IMR-90 (cell line): ENCODE measurements around the gene PRKAG2. TPM values are rescaled to one million over a fixed set of nuclear protein-coding genes. Genes with fewer than 3 reads are reported as not detected.

Experiments used
- ATAC-seq: fragments of 200-7000 bp; cut with Tn5 transposase; 2 replicates; pipeline ENCODE4 v1.9.1; 2020; ENCODE audit warnings: low read depth, mild to moderate bottlenecking, moderate library complexity
- BruUV-seq: library from RNA; stranded (reverse); fragments of 400-500 nt; replicated peaks from 2 replicates; lab custom pipeline; 2021; lab: Mats Ljungman, UMichigan
- CTCF ChIA-PET: fragments of 300-600 bp; formaldehyde crosslinking; extraction: SDS; loops from one replicate; lab custom pipeline; 2021; ENCODE audit warnings: antibody characterized with exemption; lab: Yijun Ruan, JAX
- POLR2A ChIA-PET: fragments of 300-600 bp; sonication (Branson Sonifier 250); formaldehyde crosslinking; loops from one replicate; lab custom pipeline; 2022; ENCODE audit warnings: antibody characterized with exemption; ENCODE audit not compliant: unreplicated experiment; lab: Charles Lee
- DNase-seq: peaks from one replicate; pipeline ENCODE4 v3.0.0; 2013
- H2AFZ ChIP-seq: replicated peaks from 2 replicates; pipeline ENCODE3; 2013; ENCODE audit warnings: low read length, mild to moderate bottlenecking; ENCODE audit not compliant: poor library complexity
- H2AK5ac ChIP-seq: 2 replicates; pipeline ENCODE4 v1.6.1; 2013; ENCODE audit warnings: low read depth, low read length, inconsistent platforms
- H2AK9ac ChIP-seq: replicated peaks from 2 replicates; pipeline ENCODE3; 2013; ENCODE audit warnings: mild to moderate bottlenecking, low read depth, low read length, moderate library complexity; ENCODE audit not compliant: poor library complexity
- H2BK120ac ChIP-seq: 2 replicates; pipeline ENCODE4 v1.6.1; 2013; ENCODE audit warnings: low read depth, low read length, inconsistent platforms
- H2BK15ac ChIP-seq: 3 replicates; pipeline ENCODE4 v1.6.1; 2013; ENCODE audit warnings: low read depth, low read length, inconsistent platforms
- H2BK20ac ChIP-seq: 2 replicates; pipeline ENCODE4 v1.6.1; 2013; ENCODE audit warnings: low read depth, mild to moderate bottlenecking, inconsistent platforms, low read length, moderate library complexity
- H2BK5ac ChIP-seq: 2 replicates; pipeline ENCODE4 v1.6.1; 2013; ENCODE audit warnings: mild to moderate bottlenecking, low read depth, low read length, inconsistent platforms; ENCODE audit not compliant: poor library complexity, severe bottlenecking
- H3K14ac ChIP-seq: replicated peaks from 2 replicates; pipeline ENCODE4 v1.6.1; 2013; ENCODE audit warnings: low read depth, low read length, inconsistent platforms
- H3K18ac ChIP-seq: 2 replicates; pipeline ENCODE4 v1.6.1; 2013; ENCODE audit warnings: low read depth, low read length, control low read depth
- H3K23ac ChIP-seq: 2 replicates; pipeline ENCODE4 v1.6.1; 2013; ENCODE audit warnings: low read depth, low read length, inconsistent platforms
- H3K27ac ChIP-seq: 2 replicates; pipeline ENCODE4 v1.5.1; 2013; ENCODE audit warnings: mild to moderate bottlenecking, control low read depth, low read length; ENCODE audit not compliant: insufficient read depth
- H3K27me3 ChIP-seq: 2 replicates; pipeline ENCODE4 v1.6.1; 2013; ENCODE audit warnings: low read length; ENCODE audit not compliant: control insufficient read depth, insufficient read depth
- H3K36me3 ChIP-seq: 2 replicates; pipeline ENCODE4 v1.6.1; 2013; ENCODE audit warnings: low read length, mixed read lengths; ENCODE audit not compliant: control insufficient read depth, insufficient read depth
- H3K4ac ChIP-seq: 2 replicates; pipeline ENCODE4 v1.6.1; 2013; ENCODE audit warnings: low read depth, low read length, inconsistent platforms
- H3K4me1 ChIP-seq: 2 replicates; pipeline ENCODE4 v1.6.1; 2013; ENCODE audit warnings: low read length, mixed read lengths; ENCODE audit not compliant: control insufficient read depth, insufficient read depth
- H3K4me2 ChIP-seq: 2 replicates; pipeline ENCODE4 v1.6.1; 2013; ENCODE audit warnings: low read depth, mild to moderate bottlenecking, control low read depth, low read length, moderate library complexity
- H3K4me3 ChIP-seq: 2 replicates; pipeline ENCODE4 v1.5.1; 2013; ENCODE audit warnings: low read depth, mild to moderate bottlenecking, control low read depth, low read length, moderate library complexity; ENCODE audit not compliant: insufficient read depth
- H3K56ac ChIP-seq: 2 replicates; pipeline ENCODE4 v1.6.1; 2013; ENCODE audit warnings: low read length, inconsistent platforms; ENCODE audit not compliant: insufficient read depth; ENCODE audit errors: extremely low read depth
- H3K79me1 ChIP-seq, 2 experiments: 2 replicates each; pipeline ENCODE4 v1.6.1; 2013; ENCODE audit warnings: low read length in 2 of 2, inconsistent platforms in 1 of 2, low read depth in 1 of 2
- H3K9ac ChIP-seq: 2 replicates; pipeline ENCODE4 v1.6.1; 2013; ENCODE audit warnings: low read depth, low read length, control low read depth
- H3K9me1 ChIP-seq: 2 replicates; pipeline ENCODE4 v1.6.1; 2013; ENCODE audit warnings: low read length, inconsistent platforms; ENCODE audit not compliant: insufficient read depth
- H3K9me3 ChIP-seq: 2 replicates; pipeline ENCODE4 v1.6.1; 2013; ENCODE audit warnings: low read length; ENCODE audit not compliant: control insufficient read depth, insufficient read depth
- H4K20me1 ChIP-seq: 2 replicates; pipeline ENCODE4 v1.6.1; 2013; ENCODE audit warnings: low read length, inconsistent platforms; ENCODE audit not compliant: insufficient read depth
- H4K5ac ChIP-seq: 2 replicates; pipeline ENCODE4 v1.6.1; 2013; ENCODE audit warnings: mild to moderate bottlenecking, low read depth, low read length, control low read depth
- H4K8ac ChIP-seq, 2 experiments: 2 replicates each; pipeline ENCODE4 v1.6.1; 2013; ENCODE audit warnings: low read depth in 2 of 2, low read length in 2 of 2, control low read depth in 1 of 2, inconsistent platforms in 1 of 2
- H4K91ac ChIP-seq: 2 replicates; pipeline ENCODE4 v1.6.1; 2013; ENCODE audit warnings: low read depth, low read length, inconsistent platforms; ENCODE audit not compliant: insufficient read depth
- BHLHE40 ChIP-seq: fragments of 150-350 bp; IDR thresholded peaks from 2 replicates; pipeline ENCODE4 v1.6.1; 2016; ENCODE audit warnings: mild to moderate bottlenecking, low read depth, low read length
- CEBPB ChIP-seq: IDR thresholded peaks from 2 replicates; pipeline ENCODE4 v1.6.1; 2012; ENCODE audit warnings: low read depth, low read length, improper control_type of control experiment
- CHD1 ChIP-seq: IDR thresholded peaks from 2 replicates; pipeline ENCODE4 v1.6.1; 2012; ENCODE audit warnings: low read depth, low read length, improper control_type of control experiment
- FOS ChIP-seq: fragments of 150-350 bp; IDR thresholded peaks from 2 replicates; pipeline ENCODE4 v1.6.1; 2016; ENCODE audit warnings: low read depth, low read length
- MAFK ChIP-seq: IDR thresholded peaks from 2 replicates; pipeline ENCODE4 v1.6.1; 2012; ENCODE audit warnings: low read depth, low read length, improper control_type of control experiment
- MAZ ChIP-seq: IDR thresholded peaks from 2 replicates; pipeline ENCODE4 v1.6.1; 2012; ENCODE audit warnings: low read depth, mild to moderate bottlenecking, low read length, improper control_type of control experiment, moderate library complexity, borderline replicate concordance
- MXI1 ChIP-seq: IDR thresholded peaks from 2 replicates; pipeline ENCODE4 v1.6.1; 2012; ENCODE audit warnings: low read depth, mild to moderate bottlenecking, low read length, moderate library complexity, borderline replicate concordance
- NFE2L2 ChIP-seq: fragments of 150-350 bp; IDR thresholded peaks from 2 replicates; pipeline ENCODE4 v1.6.1; 2016; ENCODE audit warnings: low read depth, mild to moderate bottlenecking, low read length
- POLR2A ChIP-seq: IDR thresholded peaks from 2 replicates; pipeline ENCODE4 v1.6.1; 2012; ENCODE audit warnings: mild to moderate bottlenecking, low read depth, low read length
- RAD21 ChIP-seq: IDR thresholded peaks from 2 replicates; pipeline ENCODE4 v1.6.1; 2012; ENCODE audit warnings: low read length, improper control_type of control experiment
- RCOR1 ChIP-seq: IDR thresholded peaks from 2 replicates; pipeline ENCODE4 v1.6.1; 2012; ENCODE audit warnings: mild to moderate bottlenecking, low read length, improper control_type of control experiment; ENCODE audit not compliant: insufficient replicate concordance
- RFX5 ChIP-seq: IDR thresholded peaks from 2 replicates; pipeline ENCODE4 v1.8.0; 2012; ENCODE audit warnings: low read depth, mild to moderate bottlenecking, low read length, moderate library complexity
- SMC3 ChIP-seq: fragments of 150-350 bp; IDR thresholded peaks from 2 replicates; pipeline ENCODE4 v1.6.1; 2016; ENCODE audit warnings: low read depth, mild to moderate bottlenecking, antibody characterized with exemption, low read length, moderate library complexity
- WGBS, 2 experiments: methylation state at CpG; one replicate each; pipeline versions ENCODE4 v1.1.5 to v1.1.7; 2013; ENCODE audit warnings: missing lambda C conversion rate in 2 of 2; ENCODE audit not compliant: insufficient read length in 1 of 2; ENCODE audit errors: extremely low coverage in 2 of 2; 5-methylcytosine and 5-hydroxymethylcytosine counted together
- dilution Hi-C: fragments of 300-500 bp; cut with HindIII; formaldehyde crosslinking; loops from one replicate; pipeline ENCODE4 v1.14.3; 2018; ENCODE audit warnings: low sequenced_read_pairs; ENCODE audit not compliant: unreplicated experiment
- in situ Hi-C: fragments of 300-500 bp; cut with MboI; formaldehyde crosslinking; loops from 3 replicates; pipeline ENCODE4 v1.14.3; 2019; ENCODE audit warnings: low sequenced_read_pairs, inconsistent platforms, mixed read lengths
- intact Hi-C: fragments of 100-400 bp; cut with micrococcal nuclease; formaldehyde crosslinking; loops from 2 replicates; pipeline ENCODE4 v1.10.0; 2022
- polyA plus RNA-seq, 3 experiments: library from polyadenylated mRNA; depleted of rRNA; stranded (reverse); fragments of >200 nt; gene quantifications; 2 replicates each; pipeline ENCODE4 v1.2.3, GENCODE V29; 2012; ENCODE audit warnings: low replicate concordance in 1 of 3
- total RNA-seq: library from RNA; depleted of rRNA; stranded (reverse); fragments of >200 nt; gene quantifications from 2 replicates; pipeline ENCODE4 v1.2.3, GENCODE V29; 2012
- TF ChIP-seq, protein P1 (sequence below): fragments of 150-350 bp; IDR thresholded peaks from 2 replicates; pipeline ENCODE4 v1.6.1; 2016; ENCODE audit warnings: low read depth, mild to moderate bottlenecking, low read length, moderate library complexity, borderline replicate concordance
- TF ChIP-seq, protein P2 (sequence below): conservative IDR thresholded peaks from 2 replicates; pipeline ENCODE4 v1.5.1; 2012; ENCODE audit warnings: mild to moderate bottlenecking, low read depth, low read length, improper control_type of control experiment
- TF ChIP-seq, protein P3 (sequence below): fragments of 150-350 bp; IDR thresholded peaks from 2 replicates; pipeline ENCODE4 v1.6.1; 2017; ENCODE audit warnings: mild to moderate bottlenecking, antibody characterized with exemption, low read length, low read depth

The PRKAG2 gene
- total and polyA plus RNA-seq, 2 of the 4 experiments (the other 2 are of a cell fraction), result 15.4 to 21.6 TPM

DNA sequence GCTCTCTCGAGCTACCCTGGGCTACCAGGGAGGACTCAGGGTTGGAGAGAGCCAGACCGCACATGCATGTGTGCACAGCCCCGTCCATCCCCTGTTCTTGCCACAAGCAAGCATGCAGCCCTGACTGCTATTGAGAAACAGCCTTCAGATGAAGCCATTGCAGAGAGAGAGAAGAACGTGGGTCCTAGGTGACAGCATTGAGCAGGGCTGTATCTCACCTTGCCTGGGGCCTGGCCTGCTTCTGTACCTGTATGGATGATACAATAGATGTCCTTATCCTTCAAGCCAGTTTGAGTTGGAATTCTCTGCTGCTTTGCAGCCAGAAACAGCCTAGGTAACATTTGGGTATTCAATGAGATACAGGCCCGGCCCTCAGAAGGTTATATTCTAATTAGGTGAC is 229.9 kb downstream of the PRKAG2 start:
- no peak overlapping the region for H3K14ac ChIP-seq
- H2BK5ac ChIP-seq, result no peak overlapping the region
- in situ Hi-C loops, result no loop called here
- CTCF ChIA-PET, result no interaction called here
- no peak for DNase-seq
- peak overlapping the region; percentile 81 for H2AK5ac ChIP-seq
- no peak overlapping the region for H2AFZ ChIP-seq
- no peaks in the 10 kb centered on the region for H3K27me3 ChIP-seq
- no peak overlapping the region for H2AK9ac ChIP-seq
- H4K5ac ChIP-seq, result no peak overlapping the region
- dilution Hi-C loops, result no loop called here
- 93% methylated on average over 3 of the region's 5 CpGs; no CpG with 5 or more reads in 1 of the 2 experiments for WGBS, 2 experiments
- TF ChIP-seq BHLHE40 (no peak), FOS (no peak), MXI1 (no peak), SMC3 (no peak), MAFK (no peak), CEBPB (no peak), RFX5 (no peak), RAD21 (no peak), CHD1 (no peak), MAZ (no peak), NFE2L2 (no peak), POLR2A (no peak), RCOR1 (no peak)
- TF ChIP-seq, protein P1, sequence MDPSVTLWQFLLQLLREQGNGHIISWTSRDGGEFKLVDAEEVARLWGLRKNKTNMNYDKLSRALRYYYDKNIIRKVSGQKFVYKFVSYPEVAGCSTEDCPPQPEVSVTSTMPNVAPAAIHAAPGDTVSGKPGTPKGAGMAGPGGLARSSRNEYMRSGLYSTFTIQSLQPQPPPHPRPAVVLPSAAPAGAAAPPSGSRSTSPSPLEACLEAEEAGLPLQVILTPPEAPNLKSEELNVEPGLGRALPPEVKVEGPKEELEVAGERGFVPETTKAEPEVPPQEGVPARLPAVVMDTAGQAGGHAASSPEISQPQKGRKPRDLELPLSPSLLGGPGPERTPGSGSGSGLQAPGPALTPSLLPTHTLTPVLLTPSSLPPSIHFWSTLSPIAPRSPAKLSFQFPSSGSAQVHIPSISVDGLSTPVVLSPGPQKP, result no peak
- TF ChIP-seq, protein P2, sequence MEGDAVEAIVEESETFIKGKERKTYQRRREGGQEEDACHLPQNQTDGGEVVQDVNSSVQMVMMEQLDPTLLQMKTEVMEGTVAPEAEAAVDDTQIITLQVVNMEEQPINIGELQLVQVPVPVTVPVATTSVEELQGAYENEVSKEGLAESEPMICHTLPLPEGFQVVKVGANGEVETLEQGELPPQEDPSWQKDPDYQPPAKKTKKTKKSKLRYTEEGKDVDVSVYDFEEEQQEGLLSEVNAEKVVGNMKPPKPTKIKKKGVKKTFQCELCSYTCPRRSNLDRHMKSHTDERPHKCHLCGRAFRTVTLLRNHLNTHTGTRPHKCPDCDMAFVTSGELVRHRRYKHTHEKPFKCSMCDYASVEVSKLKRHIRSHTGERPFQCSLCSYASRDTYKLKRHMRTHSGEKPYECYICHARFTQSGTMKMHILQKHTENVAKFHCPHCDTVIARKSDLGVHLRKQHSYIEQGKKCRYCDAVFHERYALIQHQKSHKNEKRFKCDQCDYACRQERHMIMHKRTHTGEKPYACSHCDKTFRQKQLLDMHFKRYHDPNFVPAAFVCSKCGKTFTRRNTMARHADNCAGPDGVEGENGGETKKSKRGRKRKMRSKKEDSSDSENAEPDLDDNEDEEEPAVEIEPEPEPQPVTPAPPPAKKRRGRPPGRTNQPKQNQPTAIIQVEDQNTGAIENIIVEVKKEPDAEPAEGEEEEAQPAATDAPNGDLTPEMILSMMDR, result no peak
- TF ChIP-seq, protein P3, sequence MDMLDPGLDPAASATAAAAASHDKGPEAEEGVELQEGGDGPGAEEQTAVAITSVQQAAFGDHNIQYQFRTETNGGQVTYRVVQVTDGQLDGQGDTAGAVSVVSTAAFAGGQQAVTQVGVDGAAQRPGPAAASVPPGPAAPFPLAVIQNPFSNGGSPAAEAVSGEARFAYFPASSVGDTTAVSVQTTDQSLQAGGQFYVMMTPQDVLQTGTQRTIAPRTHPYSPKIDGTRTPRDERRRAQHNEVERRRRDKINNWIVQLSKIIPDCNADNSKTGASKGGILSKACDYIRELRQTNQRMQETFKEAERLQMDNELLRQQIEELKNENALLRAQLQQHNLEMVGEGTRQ, result no peak
- peaks cover 16% of the 10 kb centered on the region for H3K4me1 ChIP-seq
- H3K23ac ChIP-seq, result no peak overlapping the region
- H3K56ac ChIP-seq, result no peak overlapping the region
- no peaks in the 10 kb centered on the region for H3K79me1 ChIP-seq
- H3K18ac ChIP-seq, result no peak overlapping the region
- no peak overlapping the region for H3K4me2 ChIP-seq
- H4K91ac ChIP-seq, result no peak overlapping the region; the same call in 1 of the 2 replicates
- peaks cover 5% of the 10 kb centered on the region for H3K9me3 ChIP-seq
- no peaks in the 10 kb centered on the region for H4K20me1 ChIP-seq
- H3K27ac ChIP-seq, result no peak overlapping the region
- intact Hi-C loops, result no loop called here
- 0 out of 2 replicates have a peak overlapping the region, but pooled peaks have one; percentile 10 for H2BK120ac ChIP-seq
- no peak for ATAC-seq
- POLR2A ChIA-PET, result no interaction called here
- no peak overlapping the region for H4K8ac ChIP-seq
- H2BK15ac ChIP-seq, result no peak overlapping the region
- peaks cover 18% of the 10 kb centered on the region for H3K9me1 ChIP-seq
- H3K4ac ChIP-seq, result no peak overlapping the region
- no peak overlapping the region; the same call in 1 of the 2 replicates for H2BK20ac ChIP-seq
- H3K9ac ChIP-seq, result no peak overlapping the region
- BruUV-seq, result no TSS peak
- no peak overlapping the region for H3K4me3 ChIP-seq
- no peaks in the 10 kb centered on the region for H3K36me3 ChIP-seq
